ENCODE measurements around the gene ENTPD7.

The ENTPD7 gene

GRCh38 chr10:99652800-99653390 lies 6.4 kb upstream of the ENTPD7 start:
- H3K27me3 ChIP-seq (ENCODE audit: control insufficient read depth in 1 of 2, insufficient read depth in 1 of 2, low read length in 2 of 2): no peaks in the 10 kb centered on the region
- H4K91ac ChIP-seq (ENCODE audit: low read length): no peak overlapping the region
- H3K4me1 ChIP-seq (ENCODE audit: control insufficient read depth, insufficient read depth, low read depth, low read length): no peaks in the 10 kb centered on the region
- H3K27ac ChIP-seq (ENCODE audit: low read length, poor library complexity, severe bottlenecking): no peak overlapping the region
- no peak overlapping the region for H2BK15ac ChIP-seq (ENCODE audit: low read depth, poor library complexity, severe bottlenecking)
- H2BK120ac ChIP-seq (ENCODE audit: low read depth, low read length): no peak overlapping the region
- no peak overlapping the region for H2BK5ac ChIP-seq (ENCODE audit: low read depth, low read length, poor library complexity, severe bottlenecking)
- H3K79me1 ChIP-seq (replicated peaks; ENCODE audit: low read length, poor library complexity, severe bottlenecking): no peaks in the 10 kb centered on the region
- no peak overlapping the region for H2AFZ ChIP-seq (ENCODE audit: low read depth, low read length)
- H3K4ac ChIP-seq (ENCODE audit: low read depth in 1 of 2, low read length in 2 of 2): no peak overlapping the region
- no peak overlapping the region for H3K4me2 ChIP-seq (ENCODE audit: low read length, poor library complexity, severe bottlenecking)
- 98% methylated on average over 2 of the region's 4 CpGs for whole genome bisulfite sequencing
- no peak overlapping the region for H3K9ac ChIP-seq (ENCODE audit: low read length)
- no peak overlapping the region for H3K14ac ChIP-seq (ENCODE audit: low read length in 2 of 2)
- no peak overlapping the region for H3K4me3 ChIP-seq (ENCODE audit: insufficient read depth in 1 of 2, low read depth in 1 of 2, low read length in 2 of 2)
- H3K36me3 ChIP-seq (ENCODE audit: control insufficient read depth in 1 of 2, insufficient read depth in 2 of 2, low read depth in 1 of 2, low read length in 2 of 2): no peaks in the 10 kb centered on the region
- H3K18ac ChIP-seq (ENCODE audit: low read depth in 1 of 2, low read length in 2 of 2): no peak overlapping the region
- no peak overlapping the region for H2AK5ac ChIP-seq (ENCODE audit: low read length, severe bottlenecking)
- no peak overlapping the region for H3K23ac ChIP-seq (ENCODE audit: low read length in 2 of 2)
- no peak overlapping the region for H2BK12ac ChIP-seq (ENCODE audit: low read length in 2 of 2)
- no peaks in the 10 kb centered on the region for H3K9me3 ChIP-seq (ENCODE audit: control insufficient read depth, low read length)
- H4K8ac ChIP-seq (ENCODE audit: low read length): no peak overlapping the region
- no peak for DNase-seq

GRCh38 chr10:99654390-99655175 lies 4.7 kb upstream of the ENTPD7 start:
- Histone ChIP-seq H3K4me1 (ENCODE audit: control insufficient read depth, insufficient read depth, low read depth, low read length) (peaks cover 3% of the 10 kb centered on the region), H3K36me3 (ENCODE audit: control insufficient read depth in 1 of 2, insufficient read depth in 2 of 2, low read depth in 1 of 2, low read length in 2 of 2) (no peaks in the 10 kb centered on the region), H2AFZ (ENCODE audit: low read depth, low read length) (no peak overlapping the region), H3K9me3 (ENCODE audit: control insufficient read depth, low read length) (no peaks in the 10 kb centered on the region), H3K79me1 (replicated peaks; ENCODE audit: low read length, poor library complexity, severe bottlenecking) (peaks cover 6% of the 10 kb centered on the region), H4K91ac (ENCODE audit: low read length) (no peak overlapping the region), H2AK5ac (ENCODE audit: low read length, severe bottlenecking) (no peak overlapping the region), H2BK12ac (ENCODE audit: low read length in 2 of 2) (no peak overlapping the region), H3K9ac (ENCODE audit: low read length) (no peak overlapping the region), H3K14ac (ENCODE audit: low read length in 2 of 2) (no peak overlapping the region), H3K27me3 (ENCODE audit: control insufficient read depth in 1 of 2, insufficient read depth in 1 of 2, low read length in 2 of 2) (no peaks in the 10 kb centered on the region), H3K4me3 (ENCODE audit: insufficient read depth in 1 of 2, low read depth in 1 of 2, low read length in 2 of 2) (no peak overlapping the region), H3K18ac (ENCODE audit: low read depth in 1 of 2, low read length in 2 of 2) (no peak overlapping the region), H2BK15ac (ENCODE audit: low read depth, poor library complexity, severe bottlenecking) (no peak overlapping the region), H4K8ac (ENCODE audit: low read length) (no peak overlapping the region), H3K4me2 (ENCODE audit: low read length, poor library complexity, severe bottlenecking) (no peak overlapping the region), H2BK120ac (ENCODE audit: low read depth, low read length) (no peak overlapping the region), H3K27ac (ENCODE audit: low read length, poor library complexity, severe bottlenecking) (no peak overlapping the region), H2BK5ac (ENCODE audit: low read depth, low read length, poor library complexity, severe bottlenecking) (no peak overlapping the region), H3K23ac (ENCODE audit: low read length in 2 of 2) (no peak overlapping the region), H3K4ac (ENCODE audit: low read depth in 1 of 2, low read length in 2 of 2) (no peak overlapping the region)
- no peak for DNase-seq
- 88% methylated on average over 8 of the region's 9 CpGs for WGBS

- Histone ChIP-seq H4K8ac (ENCODE audit: low read length) (no peak overlapping the region), H3K18ac (ENCODE audit: low read depth in 1 of 2, low read length in 2 of 2) (no peak overlapping the region), H3K9me3 (ENCODE audit: control insufficient read depth, low read length) (no peaks in the 10 kb centered on the region), H3K4ac (ENCODE audit: low read depth in 1 of 2, low read length in 2 of 2) (no peak overlapping the region), H3K79me1 (replicated peaks; ENCODE audit: low read length, poor library complexity, severe bottlenecking) (peaks cover 6% of the 10 kb centered on the region), H2AFZ (ENCODE audit: low read depth, low read length) (no peak overlapping the region), H3K27me3 (ENCODE audit: control insufficient read depth in 1 of 2, insufficient read depth in 1 of 2, low read length in 2 of 2) (no peaks in the 10 kb centered on the region), H3K4me2 (ENCODE audit: low read length, poor library complexity, severe bottlenecking) (no peak overlapping the region), H2BK15ac (ENCODE audit: low read depth, poor library complexity, severe bottlenecking) (no peak overlapping the region), H3K9ac (ENCODE audit: low read length) (no peak overlapping the region), H3K4me3 (ENCODE audit: insufficient read depth in 1 of 2, low read depth in 1 of 2, low read length in 2 of 2) (no peak overlapping the region), H2AK5ac (ENCODE audit: low read length, severe bottlenecking) (no peak overlapping the region), H3K14ac (ENCODE audit: low read length in 2 of 2) (no peak overlapping the region), H3K4me1 (ENCODE audit: control insufficient read depth, insufficient read depth, low read depth, low read length) (peaks cover 6% of the 10 kb centered on the region), H3K36me3 (ENCODE audit: control insufficient read depth in 1 of 2, insufficient read depth in 2 of 2, low read depth in 1 of 2, low read length in 2 of 2) (no peaks in the 10 kb centered on the region), H4K91ac (ENCODE audit: low read length) (no peak overlapping the region), H2BK120ac (ENCODE audit: low read depth, low read length) (no peak overlapping the region), H2BK5ac (ENCODE audit: low read depth, low read length, poor library complexity, severe bottlenecking) (no peak overlapping the region), H3K27ac (ENCODE audit: low read length, poor library complexity, severe bottlenecking) (no peak overlapping the region), H3K23ac (ENCODE audit: low read length in 2 of 2) (no peak overlapping the region), H2BK12ac (ENCODE audit: low read length in 2 of 2) (no peak overlapping the region)
- no peak for DNase-seq
- 6% methylated on average over 1 of the region's 1 CpG for WGBS
These were observed 2.9 kb upstream of the ENTPD7 start for GRCh38 chr10:99656199-99657064.

DNA sequence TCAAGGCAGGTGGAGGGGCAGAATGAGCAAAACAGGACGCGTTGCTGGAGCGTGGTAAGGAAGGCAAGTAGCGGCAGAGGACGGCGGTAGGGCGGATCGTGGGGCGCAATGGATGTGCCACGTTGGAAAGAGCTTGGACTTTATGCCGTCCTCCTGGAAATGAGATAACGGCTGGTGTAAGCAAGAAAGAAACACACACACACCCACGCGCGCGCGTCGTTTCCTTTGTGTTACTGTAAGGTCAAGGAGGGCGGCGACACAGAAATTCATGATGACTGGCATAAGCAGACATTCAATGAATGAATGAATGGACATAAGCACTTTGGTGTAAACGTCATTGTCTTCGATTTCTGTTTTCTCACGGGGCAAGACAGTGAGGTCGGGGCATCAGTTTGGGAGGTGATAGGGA lies 683 bp upstream of the ENTPD7 start:
- Histone ChIP-seq H3K27ac (ENCODE audit: low read length, poor library complexity, severe bottlenecking) (no peak overlapping the region), H3K9me3 (ENCODE audit: control insufficient read depth, low read length) (no peaks in the 10 kb centered on the region), H3K14ac (ENCODE audit: low read length in 2 of 2) (peak overlapping the region in 1 of 2 experiments; percentile 6), H3K36me3 (ENCODE audit: control insufficient read depth in 1 of 2, insufficient read depth in 2 of 2, low read depth in 1 of 2, low read length in 2 of 2) (peaks cover 3 to 19% of the 10 kb centered on the region in 2 experiments), H3K9ac (ENCODE audit: low read length) (peak overlapping the region; percentile 98), H3K79me1 (replicated peaks; ENCODE audit: low read length, poor library complexity, severe bottlenecking) (peaks cover 6% of the 10 kb centered on the region), H3K4me3 (ENCODE audit: insufficient read depth in 1 of 2, low read depth in 1 of 2, low read length in 2 of 2) (peak overlapping the region; percentile 81 to 86), H2AK5ac (ENCODE audit: low read length, severe bottlenecking) (no peak overlapping the region), H3K4ac (ENCODE audit: low read depth in 1 of 2, low read length in 2 of 2) (peak overlapping the region in 1 of 2 experiments; percentile 33), H3K4me1 (ENCODE audit: control insufficient read depth, insufficient read depth, low read depth, low read length) (peaks cover 9% of the 10 kb centered on the region), H2BK15ac (ENCODE audit: low read depth, poor library complexity, severe bottlenecking) (no peak overlapping the region), H3K27me3 (ENCODE audit: control insufficient read depth in 1 of 2, insufficient read depth in 1 of 2, low read length in 2 of 2) (no peaks in the 10 kb centered on the region), H2AFZ (ENCODE audit: low read depth, low read length) (peak overlapping the region; percentile 97), H4K91ac (ENCODE audit: low read length) (no peak overlapping the region), H3K4me2 (ENCODE audit: low read length, poor library complexity, severe bottlenecking) (peak overlapping the region; percentile 76), H4K8ac (ENCODE audit: low read length) (peak overlapping the region; percentile 17), H2BK12ac (ENCODE audit: low read length in 2 of 2) (peak overlapping the region in 1 of 2 experiments; percentile 66), H3K23ac (ENCODE audit: low read length in 2 of 2) (no peak overlapping the region), H2BK5ac (ENCODE audit: low read depth, low read length, poor library complexity, severe bottlenecking) (no peak overlapping the region), H2BK120ac (ENCODE audit: low read depth, low read length) (no peak overlapping the region), H3K18ac (ENCODE audit: low read depth in 1 of 2, low read length in 2 of 2) (peak overlapping the region; percentile 1 to 58)
- peak; percentile 51 for DNase-seq
- WGBS: 4% methylated on average over 24 of the region's 24 CpGs

All from mesenchymal stem cell (in vitro differentiated cells and primary cell).